ENCODE measurements around the gene ENTREP3.
A peak's percentile ranks its signal among the peaks of the same experiment; 100 is the strongest.

The ENTREP3 gene

DNA sequence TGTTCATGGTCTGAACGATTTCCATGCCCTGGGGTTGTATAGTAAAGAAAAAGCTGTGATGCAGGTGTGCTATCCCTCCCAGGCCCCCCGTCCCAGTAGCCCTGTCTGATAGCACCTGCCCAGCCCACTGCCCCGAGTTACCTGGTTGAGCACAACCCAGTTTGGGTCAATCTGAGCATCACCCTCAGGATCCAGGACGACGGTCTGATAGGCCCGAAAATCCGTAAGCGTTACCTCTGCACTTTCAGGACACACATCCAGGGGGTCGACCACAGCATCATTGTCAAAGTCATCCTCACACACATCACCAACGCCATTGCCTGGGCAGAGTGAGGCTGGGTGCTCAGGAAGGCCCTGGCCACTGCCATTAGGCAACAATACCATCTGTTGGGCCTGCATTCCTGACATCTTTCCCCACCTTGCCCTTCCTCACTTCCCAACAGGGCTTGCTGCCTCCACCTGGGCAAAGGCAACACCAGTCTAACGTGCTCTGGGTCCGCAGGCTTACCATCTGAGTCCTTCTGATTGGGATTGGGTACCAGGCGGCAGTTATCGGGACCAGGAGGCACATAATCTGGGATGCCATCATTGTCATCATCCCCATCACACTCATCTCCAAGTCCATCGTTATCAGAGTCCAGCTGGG lies 57.3 kb downstream of the ENTREP3 start:
- peaks cover 3% of the 10 kb centered on the region for H3K27me3 Mint-ChIP-seq (ENCODE audit: low read depth, poor library complexity)
- H3K4me3 Mint-ChIP-seq: no peak overlapping the region
- H3K36me3 Mint-ChIP-seq (ENCODE audit: low read depth): peaks cover 31% of the 10 kb centered on the region
- no peak for DNase-seq
- TF ChIP-seq CTCF (IDR thresholded peaks at IDR 0.05): no peak
- H3K4me1 Mint-ChIP-seq: peaks cover 35% of the 10 kb centered on the region
- no peaks in the 10 kb centered on the region for H3K9me3 Mint-ChIP-seq
- H3K27ac Mint-ChIP-seq: peak overlapping the region; percentile 74

Data from nephron progenitor cell (in vitro differentiated cells).